GM12878 (cell line): ENCODE results near the gene TXNRD1. TPM values are rescaled to one million over a fixed set of nuclear protein-coding genes. Genes with fewer than 3 reads are reported as not detected.
A peak's percentile ranks its signal among the peaks of the same experiment; 100 is the strongest.
"Not testable (repeated sequence)": the region's sequence is repeated elsewhere in the genome, so short reads cannot be mapped to it uniquely, and the experiment has no call there.

Source experiments
- ATAC-seq: fragments of 200-7000 bp; cut with Tn5 transposase; 3 replicates; pipeline ENCODE4 v1.9.1; 2020; ENCODE audit warnings: mild to moderate bottlenecking, moderate library complexity
- BruUV-seq: library from RNA; stranded (reverse); fragments of 400-500 nt; replicated peaks from 2 replicates; lab custom pipeline; 2021; lab: Mats Ljungman, UMichigan
- CTCF ChIA-PET: fragments of 300-600 bp; sonication (Branson Sonifier 250); formaldehyde crosslinking; extraction: SDS; loops from one replicate; lab custom pipeline; 2021; ENCODE audit warnings: inconsistent platforms; lab: Yijun Ruan, JAX
- POLR2A ChIA-PET: fragments of 350-600 bp; formaldehyde crosslinking; extraction: SDS; loops from one replicate; lab custom pipeline; 2021; ENCODE audit warnings: inconsistent platforms; lab: Charles Lee
- RAD21 ChIA-PET: fragments of 300-600 bp; sonication (Branson Sonifier 250); formaldehyde crosslinking; loops from one replicate; lab custom pipeline; 2023; ENCODE audit warnings: antibody characterized with exemption; ENCODE audit not compliant: unreplicated experiment; lab: Charles Lee
- SMC1A ChIA-PET: fragments of 300-600 bp; sonication (Branson Sonifier 250); formaldehyde crosslinking; loops from one replicate; lab custom pipeline; 2023; ENCODE audit not compliant: unreplicated experiment, uncharacterized antibody; lab: Charles Lee
- DNase-seq: peaks from one replicate; pipeline ENCODE4 v3.0.0-alpha.2; 2011; ENCODE audit warnings: low read depth, low spot score
- FAIRE-seq: peaks from 3 replicates; lab custom pipeline; 2011; peaks lifted over from hg19 to GRCh38; lab: Jason Lieb, UNC
- H2AFZ ChIP-seq: 2 replicates; pipeline ENCODE4 v1.6.0; 2011; ENCODE audit warnings: low read depth, low read length, control low read depth; ENCODE audit not compliant: control insufficient read depth
- H3K27ac ChIP-seq: 2 replicates; pipeline ENCODE4 v1.5.1; 2011; ENCODE audit warnings: control low read depth; ENCODE audit not compliant: control insufficient read depth, insufficient read depth
- H3K27me3 ChIP-seq, 2 experiments: replicated peaks in 1 of 2; 2 replicates each; pipeline versions ENCODE4 v1.6.0 to v1.6.1; 2011; ENCODE audit warnings: low read length in 1 of 2; ENCODE audit not compliant: control insufficient read depth in 2 of 2, insufficient read depth in 2 of 2
- H3K36me3 ChIP-seq, 2 experiments: 2 replicates each; pipeline ENCODE4 v1.5.1; 2011; ENCODE audit warnings: low read length in 1 of 2; ENCODE audit not compliant: control insufficient read depth in 2 of 2, insufficient read depth in 2 of 2
- H3K4me1 ChIP-seq: 2 replicates; pipeline ENCODE4 v1.6.1; 2011; ENCODE audit warnings: mild to moderate bottlenecking, low read length, moderate library complexity, mixed read lengths; ENCODE audit not compliant: control insufficient read depth, insufficient read depth
- H3K4me2 ChIP-seq: 2 replicates; pipeline ENCODE4 v1.6.0; 2011; ENCODE audit warnings: control low read depth; ENCODE audit not compliant: control insufficient read depth, insufficient read depth
- H3K4me3 ChIP-seq: fragments of 200-600 bp; sonication (generic); 2 replicates; pipeline ENCODE4 v1.5.1; 2016
- H3K79me2 ChIP-seq: 2 replicates; pipeline ENCODE4 v1.6.0; 2011; ENCODE audit warnings: low read length; ENCODE audit not compliant: control insufficient read depth, insufficient read depth
- H3K9ac ChIP-seq: 2 replicates; pipeline ENCODE4 v1.8.0; 2011; ENCODE audit warnings: low read length, control low read depth, mixed read lengths; ENCODE audit not compliant: control insufficient read depth, insufficient read depth
- H3K9me3 ChIP-seq: replicated peaks from 3 replicates; pipeline ENCODE4 v1.5.1; 2011; ENCODE audit warnings: mild to moderate bottlenecking, low read length; ENCODE audit not compliant: control insufficient read depth, insufficient read depth
- H4K20me1 ChIP-seq: 2 replicates; pipeline ENCODE4 v1.6.0; 2011; ENCODE audit not compliant: control insufficient read depth, insufficient read depth
- CBX3 ChIP-seq: fragments of 200-600 bp; sonication (generic); IDR thresholded peaks from 2 replicates; pipeline ENCODE4 v1.6.1; 2016; ENCODE audit warnings: low read depth, borderline replicate concordance
- EP300 ChIP-seq, 2 experiments: fragments of 150-350 bp in 1 of 2; IDR thresholded peaks; 2 replicates each; pipeline ENCODE4 v1.6.1; 2011 to 2012; ENCODE audit warnings: low read depth in 2 of 2, low read length in 2 of 2, borderline replicate concordance in 1 of 2, improper control_type of control experiment in 1 of 2, inconsistent platforms in 1 of 2; ENCODE audit not compliant: control insufficient read depth in 1 of 2
- MTA2 ChIP-seq: fragments of 450-650 bp; IDR thresholded peaks from 2 replicates; pipeline ENCODE4 v1.6.1; 2016; ENCODE audit warnings: low read depth, mild to moderate bottlenecking, moderate library complexity
- POLR2A ChIP-seq: IDR thresholded peaks from 2 replicates; pipeline ENCODE4 v1.6.1; 2011; ENCODE audit warnings: low read depth, mild to moderate bottlenecking, low read length
- PRDM15 ChIP-seq: fragments of 450-650 bp; formaldehyde crosslinking; IDR thresholded peaks from 2 replicates; pipeline ENCODE4 v1.4.0; 2020; ENCODE audit warnings: mild to moderate bottlenecking, moderate library complexity
- RB1 ChIP-seq: fragments of 450-650 bp; formaldehyde crosslinking; IDR thresholded peaks from 2 replicates; pipeline ENCODE4 v1.6.1; 2017; ENCODE audit warnings: mild to moderate bottlenecking, borderline replicate concordance
- SMC3 ChIP-seq: IDR thresholded peaks from 2 replicates; pipeline ENCODE4 v1.6.1; 2011; ENCODE audit warnings: low read length, improper control_type of control experiment, borderline replicate concordance
- WRNIP1 ChIP-seq: IDR thresholded peaks from 2 replicates; pipeline ENCODE4 v1.6.1; 2011; ENCODE audit warnings: low read depth, low read length, improper control_type of control experiment, borderline replicate concordance
- YY1 ChIP-seq: IDR thresholded peaks from 2 replicates; pipeline ENCODE4 v1.6.1; 2011; ENCODE audit warnings: low read depth, mild to moderate bottlenecking, low read length
- WGBS: methylation state at CpG from one replicate; pipeline ENCODE4 v1.1.6; 2016; ENCODE audit warnings: low lambda C conversion rate; ENCODE audit not compliant: insufficient replicate concordance, insufficient coverage; ENCODE audit errors: missing lambda C conversion rate; 5-methylcytosine and 5-hydroxymethylcytosine counted together
- in situ Hi-C: fragments of 300-500 bp; cut with MboI; formaldehyde crosslinking; loops from 9 replicates; pipeline ENCODE4 v1.14.3; 2018; ENCODE audit warnings: mixed read lengths
- intact Hi-C: fragments of 100-400 bp; cut with micrococcal nuclease; formaldehyde crosslinking; loops from one replicate; pipeline ENCODE4 v1.14.2; 2022; ENCODE audit not compliant: unreplicated experiment
- polyA plus RNA-seq, 11 experiments: library from polyadenylated mRNA; depleted of rRNA in 4 of 11; unstranded in 6 of 11; stranded (reverse) in 5 of 11; fragments of >200 nt; fragmentation: Nextera tagmentation in 4 of 11; fragmentation: Illumina TruSeq in 1 of 11; extraction: Ambion mirVana in 4 of 11; extraction: Trizol in 1 of 11; gene quantifications; 1 replicate in 1 of 11; 2 replicates in 10 of 11; pipeline versions ENCODE4 v1.2.1 to v1.2.3, GENCODE V29; 2011 to 2016; ENCODE audit warnings: inconsistent platforms in 2 of 11, missing spikeins in 2 of 11, low read depth in 1 of 11
- total RNA-seq, 4 experiments: library from RNA; depleted of rRNA in 3 of 4; stranded (reverse); fragments of >200 nt in 3 of 4; fragmentation: Illumina TruSeq in 1 of 4; extraction: Trizol in 1 of 4; gene quantifications; 2 replicates each; pipeline versions ENCODE4 v1.2.1 to v1.2.3, GENCODE V29; 2013 to 2021
- TF ChIP-seq, protein P1 (sequence below): IDR thresholded peaks from 2 replicates; pipeline ENCODE4 v1.6.1; 2011; ENCODE audit warnings: borderline replicate concordance, low read depth, mild to moderate bottlenecking, moderate library complexity, low read length; ENCODE audit not compliant: insufficient read depth, poor library complexity, severe bottlenecking

The TXNRD1 gene
- total and polyA plus RNA-seq, 10 of the 15 experiments (the other 5 are each of a cell fraction or from before 2014, with no cell fraction given): 52.6 to 84.6 (median 67.8) TPM

- Histone ChIP-seq H3K9me3 (no peaks in the 10 kb centered on the region), H3K36me3 (no peaks in the 10 kb centered on the region), H3K4me1 (no peaks in the 10 kb centered on the region), H3K79me2 (no peaks in the 10 kb centered on the region)
- no peak for ATAC-seq
- intact Hi-C loops: no loop called here
- TF ChIP-seq RB1 (no peak), MTA2 (no peak), CBX3 (no peak), YY1 (no peak), PRDM15 (CRISPR knock-in tag) (no peak), WRNIP1 (no peak), EP300 (IDR thresholded peaks at IDR 0.05; ENCODE audit: borderline replicate concordance in 1 of 2, control insufficient read depth in 1 of 2, low read depth in 2 of 2, low read length in 2 of 2) (no peak), SMC3 (no peak), POLR2A (no peak)
- TF ChIP-seq, protein P1, sequence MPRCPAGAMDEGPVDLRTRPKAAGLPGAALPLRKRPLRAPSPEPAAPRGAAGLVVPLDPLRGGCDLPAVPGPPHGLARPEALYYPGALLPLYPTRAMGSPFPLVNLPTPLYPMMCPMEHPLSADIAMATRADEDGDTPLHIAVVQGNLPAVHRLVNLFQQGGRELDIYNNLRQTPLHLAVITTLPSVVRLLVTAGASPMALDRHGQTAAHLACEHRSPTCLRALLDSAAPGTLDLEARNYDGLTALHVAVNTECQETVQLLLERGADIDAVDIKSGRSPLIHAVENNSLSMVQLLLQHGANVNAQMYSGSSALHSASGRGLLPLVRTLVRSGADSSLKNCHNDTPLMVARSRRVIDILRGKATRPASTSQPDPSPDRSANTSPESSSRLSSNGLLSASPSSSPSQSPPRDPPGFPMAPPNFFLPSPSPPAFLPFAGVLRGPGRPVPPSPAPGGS: no peak
- TF ChIP-seq, all 136 proteins: peak for 0
- POLR2A ChIA-PET: no interaction called here
- Histone ChIP-seq H2AFZ (no peak overlapping the region), H3K27me3 (no peaks in the 10 kb centered on the region; a peak in 1 of 4 replicates), H4K20me1 (no peaks in the 10 kb centered on the region), H3K27ac (no peak overlapping the region), H3K9ac (no peak overlapping the region), H3K4me3 (no peak overlapping the region), H3K4me2 (no peak overlapping the region)
- in situ Hi-C loops: no loop called here
- CTCF ChIA-PET: interaction anchor here (0.9 kb wide), 1 partner anchor 155 kb away, joined by 3 read pairs; no protein-coding TSS in a partner anchor
- FAIRE-seq (no peak), DNase-seq (no peak)
- 86% methylated on average over 1 of the region's 1 CpG for WGBS
- RAD21 ChIA-PET: no interaction called here
- no TSS peak for BruUV-seq
- SMC1A ChIA-PET: no interaction called here
Measured at GRCh38 chr12:104263580-104264358, 48.2 kb downstream of the TXNRD1 start.

- 96% methylated on average over 15 of the region's 24 CpGs for WGBS
- H3K27ac ChIP-seq, SMC1A ChIA-PET, DNase-seq, H3K9ac ChIP-seq, H4K20me1 ChIP-seq, in situ Hi-C loops, FAIRE-seq, H3K36me3 ChIP-seq, POLR2A ChIA-PET, intact Hi-C loops, ATAC-seq, CTCF ChIA-PET, H3K79me2 ChIP-seq, H3K9me3 ChIP-seq, H3K4me3 ChIP-seq, H3K4me2 ChIP-seq, H2AFZ ChIP-seq, RAD21 ChIA-PET, H3K4me1 ChIP-seq, H3K27me3 ChIP-seq: not testable (repeated sequence)
- BruUV-seq: TSS peak; percentile 72
Measured at GRCh38 chr12:104265436-104265835, 49.9 kb downstream of the TXNRD1 start.
